Measurements from ENCODE around the gene SPATA16. TPM values are rescaled to one million over a fixed set of nuclear protein-coding genes. Genes with fewer than 3 reads are reported as not detected.
A peak's percentile ranks its signal among the peaks of the same experiment; 100 is the strongest.

The SPATA16 gene
- total RNA-seq, 2 donors from 2014 or later, result not detected

GRCh38 chr3:172853921-172854666 is 286.9 kb downstream of the SPATA16 start:
- Mint-ChIP-seq H3K4me3 (no peak overlapping the region), H3K36me3 (ENCODE audit: low read depth) (no peaks in the 10 kb centered on the region), H3K9me3 (no peaks in the 10 kb centered on the region), H3K27me3 (ENCODE audit: insufficient read depth) (peaks cover 48% of the 10 kb centered on the region), H3K4me1 (peaks cover 7% of the 10 kb centered on the region), H3K27ac (no peak overlapping the region)
- DNase-seq, result no peak
- WGBS, 2 experiments (ENCODE audit: insufficient coverage in 1 of 2, insufficient read length in 1 of 2), result 39 to 80% methylated on average over 1 to 3 of the region's 3 CpGs
- peaks cover 5% of the 10 kb centered on the region for H3K4me1 ChIP-seq (ENCODE audit: control insufficient read depth, insufficient read depth, low read length)
- TF ChIP-seq, protein P1, sequence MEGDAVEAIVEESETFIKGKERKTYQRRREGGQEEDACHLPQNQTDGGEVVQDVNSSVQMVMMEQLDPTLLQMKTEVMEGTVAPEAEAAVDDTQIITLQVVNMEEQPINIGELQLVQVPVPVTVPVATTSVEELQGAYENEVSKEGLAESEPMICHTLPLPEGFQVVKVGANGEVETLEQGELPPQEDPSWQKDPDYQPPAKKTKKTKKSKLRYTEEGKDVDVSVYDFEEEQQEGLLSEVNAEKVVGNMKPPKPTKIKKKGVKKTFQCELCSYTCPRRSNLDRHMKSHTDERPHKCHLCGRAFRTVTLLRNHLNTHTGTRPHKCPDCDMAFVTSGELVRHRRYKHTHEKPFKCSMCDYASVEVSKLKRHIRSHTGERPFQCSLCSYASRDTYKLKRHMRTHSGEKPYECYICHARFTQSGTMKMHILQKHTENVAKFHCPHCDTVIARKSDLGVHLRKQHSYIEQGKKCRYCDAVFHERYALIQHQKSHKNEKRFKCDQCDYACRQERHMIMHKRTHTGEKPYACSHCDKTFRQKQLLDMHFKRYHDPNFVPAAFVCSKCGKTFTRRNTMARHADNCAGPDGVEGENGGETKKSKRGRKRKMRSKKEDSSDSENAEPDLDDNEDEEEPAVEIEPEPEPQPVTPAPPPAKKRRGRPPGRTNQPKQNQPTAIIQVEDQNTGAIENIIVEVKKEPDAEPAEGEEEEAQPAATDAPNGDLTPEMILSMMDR (conservative IDR thresholded peaks at IDR 0.05), result no peak
- no peaks in the 10 kb centered on the region for H3K36me3 ChIP-seq (ENCODE audit: control insufficient read depth, insufficient read depth, low read length)
- no peak overlapping the region for H3K4me3 ChIP-seq (ENCODE audit: low read length)
- H3K9me3 ChIP-seq (ENCODE audit: control insufficient read depth, low read length), result no peaks in the 10 kb centered on the region
- H3K9ac ChIP-seq (ENCODE audit: extremely low read depth, low read length, poor library complexity, severe bottlenecking), result no peak overlapping the region
- H3K27me3 ChIP-seq (ENCODE audit: control insufficient read depth, insufficient read depth, low read length, poor library complexity, severe bottlenecking), result peaks cover 25% of the 10 kb centered on the region
- H3K27ac ChIP-seq (ENCODE audit: low read depth, low read length), result peak overlapping the region; percentile 67

DNA sequence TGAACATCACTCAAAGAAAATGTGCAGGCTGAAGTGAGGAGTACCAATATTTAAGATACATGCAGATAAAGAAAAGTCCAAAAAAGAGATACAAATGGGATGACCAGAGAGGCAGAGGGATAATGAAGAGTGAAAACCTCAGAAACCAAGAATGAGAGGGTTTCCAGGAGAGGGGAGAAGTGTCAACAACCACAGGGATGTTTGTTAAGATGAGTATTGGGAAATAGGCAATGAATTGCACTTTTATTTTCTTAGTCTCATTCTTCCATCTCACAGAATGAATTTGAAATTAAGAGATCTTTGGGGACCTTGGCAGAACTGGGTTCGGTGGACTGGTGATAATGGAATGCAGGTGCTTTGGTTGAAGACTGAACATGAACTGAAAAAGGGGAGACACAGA is 288.0 kb downstream of the SPATA16 start:
- no peak for DNase-seq
- Histone ChIP-seq H3K9me3 (ENCODE audit: control insufficient read depth, low read length) (no peaks in the 10 kb centered on the region), H3K27ac (ENCODE audit: low read depth, low read length) (no peak overlapping the region), H3K4me3 (ENCODE audit: low read length) (no peak overlapping the region), H3K27me3 (ENCODE audit: control insufficient read depth, insufficient read depth, low read length, poor library complexity, severe bottlenecking) (peaks cover 25% of the 10 kb centered on the region), H3K4me1 (ENCODE audit: control insufficient read depth, insufficient read depth, low read length) (peaks cover 5% of the 10 kb centered on the region), H3K9ac (ENCODE audit: extremely low read depth, low read length, poor library complexity, severe bottlenecking) (no peak overlapping the region), H3K36me3 (ENCODE audit: control insufficient read depth, insufficient read depth, low read length) (no peaks in the 10 kb centered on the region)
- WGBS, 2 experiments (ENCODE audit: insufficient coverage in 1 of 2, insufficient read length in 1 of 2), result 88 to 100% methylated on average over 1 of the region's 1 CpG
- H3K36me3 Mint-ChIP-seq (ENCODE audit: low read depth), result no peaks in the 10 kb centered on the region
- no peak overlapping the region for H3K4me3 Mint-ChIP-seq
- H3K27ac Mint-ChIP-seq, result no peak overlapping the region
- H3K4me1 Mint-ChIP-seq, result peaks cover 7% of the 10 kb centered on the region
- H3K27me3 Mint-ChIP-seq (ENCODE audit: insufficient read depth), result peaks cover 38% of the 10 kb centered on the region
- TF ChIP-seq, protein P1 (conservative IDR thresholded peaks at IDR 0.05), result no peak
- no peaks in the 10 kb centered on the region for H3K9me3 Mint-ChIP-seq

GRCh38 chr3:172848910-172849309 is 292.1 kb downstream of the SPATA16 start:
- H3K9me3 ChIP-seq (ENCODE audit: control insufficient read depth, low read length), result no peaks in the 10 kb centered on the region
- H3K27me3 Mint-ChIP-seq (ENCODE audit: insufficient read depth), result peaks cover 11% of the 10 kb centered on the region
- no peak overlapping the region for H3K4me3 ChIP-seq (ENCODE audit: low read length)
- no peaks in the 10 kb centered on the region for H3K36me3 Mint-ChIP-seq (ENCODE audit: low read depth)
- WGBS, 2 experiments (ENCODE audit: insufficient coverage in 1 of 2, insufficient read length in 1 of 2), result 90% methylated on average over 1 of the region's 1 CpG; no CpG with 5 or more reads in 1 of the 2 experiments
- DNase-seq, result no peak
- H3K27ac ChIP-seq (ENCODE audit: low read depth, low read length), result no peak overlapping the region
- TF ChIP-seq, protein P1 (conservative IDR thresholded peaks at IDR 0.05), result no peak
- H3K4me1 Mint-ChIP-seq, result no peaks in the 10 kb centered on the region
- H3K4me3 Mint-ChIP-seq, result no peak overlapping the region
- H3K36me3 ChIP-seq (ENCODE audit: control insufficient read depth, insufficient read depth, low read length), result no peaks in the 10 kb centered on the region
- no peak overlapping the region for H3K9ac ChIP-seq (ENCODE audit: extremely low read depth, low read length, poor library complexity, severe bottlenecking)
- H3K4me1 ChIP-seq (ENCODE audit: control insufficient read depth, insufficient read depth, low read length), result no peaks in the 10 kb centered on the region
- H3K27ac Mint-ChIP-seq, result no peak overlapping the region
- no peaks in the 10 kb centered on the region for H3K9me3 Mint-ChIP-seq
- H3K27me3 ChIP-seq (ENCODE audit: control insufficient read depth, insufficient read depth, low read length, poor library complexity, severe bottlenecking), result peaks cover 12% of the 10 kb centered on the region

All from endodermal cell (in vitro differentiated cells).